Hippocampal formation (tissue), 2 donors: Measurements from ENCODE around the gene ARHGEF7.
"Not testable (repeated sequence)": the region's sequence is repeated elsewhere in the genome, so short reads cannot be mapped to it uniquely, and the experiment has no call there.

Source experiments
- DNase-seq, 2 donors: peaks; one replicate each; lab custom pipeline; 2025; lab: John Stamatoyannopoulos, UW

ARHGEF7 gene

GRCh38 chr13:111115061-111115964, at the start of gene ARHGEF7:
TSS of gene ARHGEF7 (plus strand) at chr13:111115310. CDS start at chr13:111115527, 217 bp downstream.
- DNase-seq: no peak

- DNase-seq: no peak
Measured at GRCh38 chr13:111065698-111066097, 49.4 kb upstream of the ARHGEF7 start.

- no peak for DNase-seq
Measured at GRCh38 chr13:111066544-111066943, 48.6 kb upstream of the ARHGEF7 start.

- DNase-seq: no peak
Measured at GRCh38 chr13:111068009-111068350, 47.1 kb upstream of the ARHGEF7 start.

- not testable (repeated sequence) for DNase-seq
Measured at GRCh38 chr13:111071120-111071519, 44.0 kb upstream of the ARHGEF7 start.

GRCh38 chr13:111071526-111071925, 43.6 kb upstream of the ARHGEF7 start:
- not testable (repeated sequence) for DNase-seq

GRCh38 chr13:111074826-111075225, 40.3 kb upstream of the ARHGEF7 start:
- no peak for DNase-seq

- DNase-seq: no peak
Measured at GRCh38 chr13:111076155-111077013, 38.7 kb upstream of the ARHGEF7 start.

- no peak for DNase-seq
Measured at GRCh38 chr13:111079375-111079774, 35.7 kb upstream of the ARHGEF7 start.

GRCh38 chr13:111080642-111081041, 34.5 kb upstream of the ARHGEF7 start:
- DNase-seq: no peak

GRCh38 chr13:111082240-111082639, 32.9 kb upstream of the ARHGEF7 start:
- no peak for DNase-seq

GRCh38 chr13:111082769-111083168, 32.3 kb upstream of the ARHGEF7 start:
- not testable (repeated sequence) for DNase-seq

GRCh38 chr13:111083693-111084092, 31.4 kb upstream of the ARHGEF7 start:
- not testable (repeated sequence) for DNase-seq

GRCh38 chr13:111090169-111090568, 24.9 kb upstream of the ARHGEF7 start:
- DNase-seq: no peak

- DNase-seq: no peak
Measured at GRCh38 chr13:111092685-111093084, 22.4 kb upstream of the ARHGEF7 start.

GRCh38 chr13:111093136-111093535, 22.0 kb upstream of the ARHGEF7 start:
- no peak for DNase-seq

- no peak for DNase-seq
Measured at GRCh38 chr13:111093634-111094033, 21.5 kb upstream of the ARHGEF7 start.

- no peak for DNase-seq
Measured at GRCh38 chr13:111095031-111095840, 19.9 kb upstream of the ARHGEF7 start.

GRCh38 chr13:111095911-111096501, 19.1 kb upstream of the ARHGEF7 start:
- no peak for DNase-seq

GRCh38 chr13:111099290-111099689, 15.8 kb upstream of the ARHGEF7 start:
- no peak for DNase-seq

- no peak for DNase-seq
Measured at GRCh38 chr13:111110054-111110453, 5.1 kb upstream of the ARHGEF7 start.
